ENCODE results near the gene TSPYL6.
A peak's percentile ranks its signal among the peaks of the same experiment; 100 is the strongest.

The TSPYL6 gene

DNA sequence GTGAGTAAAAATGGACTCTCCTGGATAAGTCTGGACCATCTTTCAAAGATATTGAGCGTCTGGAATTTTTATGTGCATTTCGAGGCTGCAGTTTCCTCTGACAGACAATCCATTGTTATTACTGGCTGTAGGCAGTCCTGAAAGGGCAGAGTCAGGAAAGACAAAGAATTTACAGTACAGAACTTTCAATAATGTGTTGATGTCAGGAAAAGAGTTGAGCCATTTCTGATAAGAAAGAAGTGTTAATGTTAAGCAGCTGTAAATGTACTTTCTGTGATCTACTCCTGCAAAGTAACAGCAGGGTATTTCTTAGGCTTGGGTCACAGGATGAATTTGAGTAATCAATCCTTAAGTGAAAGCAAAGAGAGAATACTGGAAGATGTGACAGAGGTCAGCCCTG is 29.8 kb downstream of the TSPYL6 start:
- TF ChIP-seq, protein P1, sequence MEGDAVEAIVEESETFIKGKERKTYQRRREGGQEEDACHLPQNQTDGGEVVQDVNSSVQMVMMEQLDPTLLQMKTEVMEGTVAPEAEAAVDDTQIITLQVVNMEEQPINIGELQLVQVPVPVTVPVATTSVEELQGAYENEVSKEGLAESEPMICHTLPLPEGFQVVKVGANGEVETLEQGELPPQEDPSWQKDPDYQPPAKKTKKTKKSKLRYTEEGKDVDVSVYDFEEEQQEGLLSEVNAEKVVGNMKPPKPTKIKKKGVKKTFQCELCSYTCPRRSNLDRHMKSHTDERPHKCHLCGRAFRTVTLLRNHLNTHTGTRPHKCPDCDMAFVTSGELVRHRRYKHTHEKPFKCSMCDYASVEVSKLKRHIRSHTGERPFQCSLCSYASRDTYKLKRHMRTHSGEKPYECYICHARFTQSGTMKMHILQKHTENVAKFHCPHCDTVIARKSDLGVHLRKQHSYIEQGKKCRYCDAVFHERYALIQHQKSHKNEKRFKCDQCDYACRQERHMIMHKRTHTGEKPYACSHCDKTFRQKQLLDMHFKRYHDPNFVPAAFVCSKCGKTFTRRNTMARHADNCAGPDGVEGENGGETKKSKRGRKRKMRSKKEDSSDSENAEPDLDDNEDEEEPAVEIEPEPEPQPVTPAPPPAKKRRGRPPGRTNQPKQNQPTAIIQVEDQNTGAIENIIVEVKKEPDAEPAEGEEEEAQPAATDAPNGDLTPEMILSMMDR (IDR thresholded peaks at IDR 0.05; ENCODE audit: low read depth, low read length, missing control alignments) = no peak
- H3K4me3 ChIP-seq (ENCODE audit: low read depth, low read length) = no peak overlapping the region
- no peak for DNase-seq (ENCODE audit: low read depth)
- in situ Hi-C loops (cut with HindIII; ENCODE audit: low sequenced_read_pairs) = no loop called here

DNA sequence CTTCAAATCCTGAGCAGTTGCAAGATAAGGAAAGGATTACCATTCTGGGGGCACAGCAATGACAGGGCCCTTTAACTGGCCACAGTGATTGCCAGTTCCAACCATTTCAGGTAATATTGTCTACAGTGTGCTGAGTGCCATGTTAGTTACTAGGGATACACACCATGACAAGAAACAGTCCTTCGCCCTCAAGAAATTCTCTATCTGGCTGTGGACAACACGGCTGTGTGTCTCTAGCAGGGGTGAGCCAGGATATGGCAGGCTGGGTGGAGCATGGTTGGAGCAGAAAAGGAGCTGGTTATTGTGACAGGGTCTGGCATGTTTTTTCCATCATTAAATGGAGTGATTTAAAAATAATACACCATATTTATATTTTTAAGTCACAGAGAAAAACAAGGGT is 31.0 kb downstream of the TSPYL6 start:
- no peak for DNase-seq (ENCODE audit: low read depth)
- in situ Hi-C loops (cut with HindIII; ENCODE audit: low sequenced_read_pairs) = no loop called here

DNA sequence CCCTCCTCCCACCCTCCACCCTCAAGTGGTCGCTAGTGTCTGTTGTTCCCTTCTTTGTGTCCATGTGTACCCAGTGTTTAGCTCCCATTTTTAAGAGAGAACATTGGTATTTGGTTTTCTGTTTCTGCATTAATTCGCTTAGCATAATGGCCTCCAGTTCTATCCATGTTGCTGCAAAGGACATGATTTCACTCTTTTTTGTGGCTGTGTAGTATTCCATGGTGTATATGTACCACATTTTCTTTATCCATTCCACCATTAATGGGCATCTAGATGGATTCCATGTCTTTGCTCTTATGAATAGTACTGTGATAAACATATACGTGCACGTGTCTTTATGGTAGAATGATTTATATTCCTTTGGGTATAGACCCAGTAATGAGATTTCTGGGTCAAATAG is 42.9 kb downstream of the TSPYL6 start:
- no peak for DNase-seq (ENCODE audit: low read depth)
- TF ChIP-seq, protein P1 (IDR thresholded peaks at IDR 0.05; ENCODE audit: low read depth, low read length, missing control alignments) = no peak
- no peak overlapping the region for H3K4me3 ChIP-seq (ENCODE audit: low read depth, low read length)
- in situ Hi-C loops (cut with HindIII; ENCODE audit: low sequenced_read_pairs) = no loop called here

More for the DNA sequence above, 31.0 kb downstream of the TSPYL6 start:
- TF ChIP-seq, protein P1 (IDR thresholded peaks at IDR 0.05; ENCODE audit: low read depth, low read length, missing control alignments) = no peak
- H3K4me3 ChIP-seq (ENCODE audit: low read depth, low read length) = no peak overlapping the region

DNA sequence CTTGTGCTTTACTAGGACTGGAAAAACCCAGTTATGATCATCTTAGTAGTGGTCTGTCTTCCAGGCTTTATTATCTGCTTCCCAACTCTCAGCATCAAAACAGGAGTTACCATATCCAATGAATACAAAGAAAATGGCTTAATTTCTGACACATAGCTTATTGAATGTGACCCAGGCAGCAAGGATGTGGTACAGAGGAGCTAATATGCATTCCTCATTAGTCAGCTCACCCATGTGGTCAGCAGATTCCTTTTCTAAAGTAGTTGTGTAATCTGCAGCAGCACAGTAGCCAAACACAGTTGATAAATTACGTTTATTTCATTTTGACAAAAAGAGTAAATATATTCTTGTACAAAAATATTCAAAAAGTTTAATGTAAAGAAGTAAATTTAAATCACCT is 43.6 kb downstream of the TSPYL6 start:
- in situ Hi-C loops (cut with HindIII; ENCODE audit: low sequenced_read_pairs) = no loop called here
- peak; percentile 93 for DNase-seq (ENCODE audit: low read depth)
- no peak overlapping the region for H3K4me3 ChIP-seq (ENCODE audit: low read depth, low read length)
- TF ChIP-seq, protein P1 (IDR thresholded peaks at IDR 0.05; ENCODE audit: low read depth, low read length, missing control alignments) = no peak

DNA sequence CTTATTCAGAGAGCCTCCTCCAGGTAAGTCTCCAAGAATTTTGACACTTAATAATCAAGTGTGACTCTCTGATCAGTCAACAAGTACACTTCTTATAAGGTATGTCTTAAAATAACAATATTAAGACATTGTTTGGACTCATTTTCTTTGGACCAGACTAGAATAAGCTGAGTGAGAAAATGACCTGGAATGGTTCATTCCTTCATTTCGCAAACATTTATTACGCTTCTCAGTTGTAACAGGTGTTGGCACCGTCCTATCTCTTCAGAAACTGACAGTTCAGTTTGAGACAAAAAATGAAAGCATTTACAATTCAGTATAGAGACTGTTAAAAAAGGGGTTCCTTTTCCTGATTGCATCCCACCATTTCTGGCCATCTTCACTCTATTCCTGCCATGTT is 46.6 kb downstream of the TSPYL6 start:
- in situ Hi-C loops (cut with HindIII; ENCODE audit: low sequenced_read_pairs) = no loop called here
- no peak for DNase-seq (ENCODE audit: low read depth)
- H3K4me3 ChIP-seq (ENCODE audit: low read depth, low read length) = no peak overlapping the region
- TF ChIP-seq, protein P1 (IDR thresholded peaks at IDR 0.05; ENCODE audit: low read depth, low read length, missing control alignments) = no peak

DNA sequence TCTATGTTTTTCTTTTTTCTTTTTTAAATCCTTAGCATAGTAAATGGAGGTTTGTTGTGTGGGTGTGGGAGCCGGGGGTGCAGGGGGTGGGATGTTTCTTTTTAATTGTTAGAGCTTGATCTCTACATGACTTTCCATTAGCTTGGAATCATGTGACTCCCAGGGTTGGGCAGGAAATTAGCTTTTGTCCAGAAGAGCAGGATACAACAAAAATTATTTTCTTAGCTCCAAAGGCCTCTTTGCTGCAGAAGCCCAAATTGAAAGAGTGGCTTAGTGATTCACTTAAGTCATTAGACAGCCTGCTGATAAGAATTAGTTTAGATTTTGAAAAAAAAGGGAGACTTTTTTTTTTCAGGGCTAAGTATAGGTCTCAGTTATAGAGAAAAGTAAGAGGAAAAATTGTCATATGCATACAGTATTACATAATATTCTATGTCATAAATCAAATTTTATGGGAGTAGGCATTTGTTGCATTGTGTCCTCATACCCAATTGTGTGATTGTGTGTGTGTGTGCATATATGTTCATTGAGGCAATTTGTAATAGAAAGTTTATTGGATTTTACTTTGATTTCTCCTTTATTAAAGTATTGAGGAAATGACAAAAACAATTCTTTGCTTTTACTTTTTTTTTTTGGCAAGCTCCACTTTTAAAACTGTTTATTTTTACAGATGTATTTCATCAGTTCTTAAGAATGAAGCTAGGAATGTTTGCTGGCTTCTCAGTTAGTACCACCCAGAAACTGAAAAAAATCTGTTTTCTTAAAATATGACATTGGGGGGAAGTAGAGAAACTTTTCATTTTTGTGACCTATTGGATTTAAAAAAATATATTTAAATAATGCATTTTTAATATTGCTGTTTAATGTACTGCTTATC is 47.4 kb downstream of the TSPYL6 start:
- TF ChIP-seq, protein P1 (IDR thresholded peaks at IDR 0.05; ENCODE audit: low read depth, low read length, missing control alignments) = no peak
- DNase-seq (ENCODE audit: low read depth) = no peak
- in situ Hi-C loops (cut with HindIII; ENCODE audit: low sequenced_read_pairs) = no loop called here
- H3K4me3 ChIP-seq (ENCODE audit: low read depth, low read length) = no peak overlapping the region

Measured in astrocyte of the cerebellum (primary cell).